ENCODE results near the gene EFNA4. TPM values are rescaled to one million over a fixed set of nuclear protein-coding genes. Genes with fewer than 3 reads are reported as not detected.

EFNA4 gene
- total RNA-seq, 1 experiment from 2014 or later = 8.0 TPM

GRCh38 chr1:155082301-155083051, 18.9 kb downstream of the EFNA4 start:
- intact Hi-C loops (cut with micrococcal nuclease; ENCODE audit: unreplicated experiment) = no loop called here
- ChIA-PET POLR2A (interaction anchor here (0.6 kb wide), 2 partner anchors 90 to 145 kb away, joined by 4 to 9 read pairs; no protein-coding TSS in a partner anchor), CTCF (interaction anchor here (0.6 kb wide), 2 partner anchors 13 to 124 kb away, joined by 6 to 7 read pairs; no protein-coding TSS in a partner anchor)
- Histone ChIP-seq H3K36me3 (ENCODE audit: control insufficient read depth, insufficient read depth, low read length) (no peaks in the 10 kb centered on the region; the same call in 1 of the 2 replicates), H3K4me1 (ENCODE audit: control insufficient read depth, insufficient read depth, low read length) (peaks cover 21% of the 10 kb centered on the region), H3K27me3 (ENCODE audit: control insufficient read depth, insufficient read depth, low read length) (peaks cover 9% of the 10 kb centered on the region), H3K27ac (ENCODE audit: low read length) (no peak overlapping the region), H3K4me3 (ENCODE audit: low read depth in 2 of 2, low read length in 2 of 2) (peak overlapping the region; percentile 28 to 53), H3K9me3 (ENCODE audit: control insufficient read depth, insufficient read depth, low read depth, low read length) (no peaks in the 10 kb centered on the region)
- ATAC-seq (no peak), DNase-seq (ENCODE audit: low read depth, low spot score) (no peak)
- BruUV-seq (replicated peaks) = no TSS peak
- in situ Hi-C loops (cut with HindIII; ENCODE audit: low pct_unique_long_range_greater_than_20kb, low sequenced_read_pairs) = no loop called here
- no peak for TF ChIP-seq CTCF (IDR thresholded peaks at IDR 0.05)
- no peak for TF ChIP-seq POLR2AphosphoS5 (IDR thresholded peaks at IDR 0.05; ENCODE audit: low read depth, low read length)
- TF ChIP-seq TCF7L2 (IDR thresholded peaks at IDR 0.05; ENCODE audit: low read depth, low read length) = no peak
- TF ChIP-seq SIN3A (IDR thresholded peaks at IDR 0.05; ENCODE audit: borderline replicate concordance, insufficient read depth, low read depth, low read length) = no peak
- TF ChIP-seq REST (IDR thresholded peaks at IDR 0.05; ENCODE audit: insufficient read depth in 1 of 2, low read depth in 2 of 2, low read length in 1 of 2) = no peak

DNA sequence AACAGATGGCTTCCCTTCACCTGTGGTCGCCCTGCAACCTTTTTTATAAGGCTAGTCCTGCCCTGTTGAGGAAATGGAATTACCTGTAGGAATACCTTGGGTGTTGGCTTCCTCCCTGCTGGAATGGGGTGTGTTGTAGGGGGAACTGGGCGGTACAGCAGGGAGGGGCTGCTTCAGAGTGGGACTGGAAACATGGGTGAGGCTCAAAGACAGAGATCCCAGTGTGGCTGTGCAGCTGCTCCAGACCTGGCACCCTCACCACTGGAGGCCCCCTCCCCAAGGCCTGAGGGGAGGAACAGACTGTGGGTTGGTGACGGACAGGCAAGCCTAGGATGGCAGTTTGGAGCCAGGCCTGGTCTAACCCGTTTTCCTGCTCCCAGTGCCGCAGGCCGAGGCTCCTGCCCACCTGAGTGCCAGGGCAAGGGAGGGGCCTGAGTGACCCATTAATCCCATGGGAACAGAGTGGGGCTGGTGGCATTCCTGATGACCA, 19.6 kb downstream of the EFNA4 start:
- in situ Hi-C loops (cut with HindIII; ENCODE audit: low pct_unique_long_range_greater_than_20kb, low sequenced_read_pairs) = no loop called here
- TF ChIP-seq SIN3A (IDR thresholded peaks at IDR 0.05; ENCODE audit: borderline replicate concordance, insufficient read depth, low read depth, low read length) = no peak
- TF ChIP-seq TCF7L2 (IDR thresholded peaks at IDR 0.05; ENCODE audit: low read depth, low read length) = no peak
- no peak for TF ChIP-seq POLR2AphosphoS5 (IDR thresholded peaks at IDR 0.05; ENCODE audit: low read depth, low read length)
- H3K4me3 ChIP-seq (ENCODE audit: low read depth in 2 of 2, low read length in 2 of 2) = no peak overlapping the region
- DNase-seq (ENCODE audit: low read depth, low spot score) (no peak), ATAC-seq (no peak)
- no peaks in the 10 kb centered on the region for H3K9me3 ChIP-seq (ENCODE audit: control insufficient read depth, insufficient read depth, low read depth, low read length)
- no peaks in the 10 kb centered on the region; the same call in 1 of the 2 replicates for H3K36me3 ChIP-seq (ENCODE audit: control insufficient read depth, insufficient read depth, low read length)
- no TSS peak for BruUV-seq (replicated peaks)
- no peak overlapping the region for H3K27ac ChIP-seq (ENCODE audit: low read length)
- H3K27me3 ChIP-seq (ENCODE audit: control insufficient read depth, insufficient read depth, low read length) = peaks cover 9% of the 10 kb centered on the region
- peaks cover 21% of the 10 kb centered on the region for H3K4me1 ChIP-seq (ENCODE audit: control insufficient read depth, insufficient read depth, low read length)
- POLR2A ChIA-PET = interaction anchor here (0.6 kb wide), 2 partner anchors 89 to 144 kb away, joined by 4 to 9 read pairs; no protein-coding TSS in a partner anchor
- intact Hi-C loops (cut with micrococcal nuclease; ENCODE audit: unreplicated experiment) = no loop called here
- CTCF ChIA-PET = interaction anchor here (0.6 kb wide), 2 partner anchors 12 to 125 kb away, joined by 6 to 7 read pairs; no protein-coding TSS in a partner anchor
